ENCODE measurements around the gene GDI1.

The GDI1 gene

DNA sequence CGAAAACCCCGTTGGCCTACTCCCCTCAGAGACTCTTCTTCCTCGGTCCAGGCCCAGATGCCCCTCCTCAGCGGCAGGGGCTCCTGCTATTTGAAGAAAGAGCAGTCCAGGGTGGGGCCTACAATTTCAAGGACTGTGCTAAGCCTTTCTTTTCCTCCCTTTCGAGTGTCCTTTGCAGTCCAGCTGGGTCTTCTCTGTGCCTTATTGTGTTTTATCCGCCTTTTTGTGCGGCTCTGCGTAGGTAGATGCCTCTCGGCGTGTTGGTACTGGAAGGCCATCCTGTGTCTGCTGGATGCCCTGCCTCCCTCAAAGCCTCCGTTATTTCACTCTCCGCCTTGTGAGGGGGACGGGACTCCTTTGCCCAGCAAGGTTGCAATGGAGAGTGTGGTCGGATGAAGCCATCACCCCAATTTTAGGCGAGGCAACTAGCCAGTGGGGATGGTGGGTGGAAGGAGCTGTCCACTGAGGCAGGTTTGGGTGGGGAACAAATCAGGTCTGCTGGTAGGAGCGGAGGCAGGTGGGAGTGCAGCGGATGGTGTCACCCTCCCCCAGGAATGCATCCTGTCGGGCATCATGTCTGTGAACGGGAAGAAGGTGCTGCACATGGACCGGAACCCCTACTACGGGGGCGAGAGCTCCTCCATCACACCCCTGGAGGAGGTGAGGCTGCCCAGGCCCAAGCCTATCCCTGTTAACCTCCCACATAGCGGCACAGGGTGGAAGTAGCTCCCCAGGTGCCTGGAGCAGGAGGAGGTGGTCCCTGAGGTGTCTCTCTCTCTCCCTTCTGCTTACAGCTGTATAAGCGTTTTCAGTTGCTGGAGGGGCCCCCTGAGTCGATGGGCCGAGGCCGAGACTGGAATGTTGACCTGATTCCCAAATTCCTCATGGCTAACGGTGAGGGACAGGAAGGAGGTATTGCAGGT, 1.3 kb downstream of the GDI1 start:
- DNase-seq = no peak

DNA sequence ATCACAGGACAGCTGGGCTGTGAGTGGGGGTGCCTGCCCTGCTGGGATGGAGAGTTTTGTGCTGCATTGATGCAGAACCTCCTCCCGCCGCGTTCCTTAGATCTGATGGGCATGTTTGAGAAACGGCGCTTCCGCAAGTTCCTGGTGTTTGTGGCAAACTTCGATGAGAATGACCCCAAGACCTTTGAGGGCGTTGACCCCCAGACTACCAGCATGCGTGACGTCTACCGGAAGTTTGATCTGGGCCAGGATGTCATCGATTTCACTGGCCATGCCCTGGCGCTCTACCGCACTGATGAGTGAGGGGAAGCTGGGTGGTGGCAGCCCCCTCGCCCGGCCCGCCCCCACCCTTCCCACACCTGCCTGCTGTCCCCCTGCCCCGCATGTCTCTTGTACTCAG, 2.9 kb downstream of the GDI1 start:
- no peak for DNase-seq

DNA sequence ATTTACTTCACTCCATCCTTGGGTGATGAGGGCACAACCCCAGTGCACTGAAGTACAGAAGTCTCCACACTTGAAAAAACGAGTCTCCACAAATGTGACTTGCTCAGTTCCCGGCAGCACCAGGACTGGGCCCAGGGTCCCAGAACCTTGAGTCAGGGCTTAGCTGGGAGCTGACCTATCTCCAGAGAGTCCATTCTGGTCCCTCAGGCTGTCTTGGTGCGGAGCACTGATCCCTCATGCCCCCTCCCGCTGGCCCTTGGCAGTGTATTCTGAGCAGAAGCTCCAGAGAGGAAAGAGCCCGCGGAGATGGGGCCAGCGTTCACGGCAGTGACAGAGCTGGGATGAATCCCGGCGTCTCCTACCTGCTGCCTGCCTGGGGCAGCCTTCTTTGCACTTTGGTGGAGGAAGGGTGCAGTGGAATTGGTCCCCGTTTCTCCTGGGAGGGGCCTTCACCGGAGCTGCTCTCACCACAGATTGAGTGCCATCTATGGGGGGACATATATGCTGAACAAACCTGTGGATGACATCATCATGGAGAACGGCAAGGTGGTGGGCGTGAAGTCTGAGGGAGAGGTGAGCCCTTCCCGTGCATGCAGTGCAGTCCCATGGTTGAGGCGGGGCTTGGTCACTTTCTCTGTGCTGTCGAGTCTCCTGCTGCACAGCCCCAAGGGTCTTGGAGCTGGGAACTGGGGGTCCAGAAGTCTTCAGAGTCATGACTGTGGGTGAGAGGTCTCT, 3.8 kb downstream of the GDI1 start:
- DNase-seq = no peak

DNA sequence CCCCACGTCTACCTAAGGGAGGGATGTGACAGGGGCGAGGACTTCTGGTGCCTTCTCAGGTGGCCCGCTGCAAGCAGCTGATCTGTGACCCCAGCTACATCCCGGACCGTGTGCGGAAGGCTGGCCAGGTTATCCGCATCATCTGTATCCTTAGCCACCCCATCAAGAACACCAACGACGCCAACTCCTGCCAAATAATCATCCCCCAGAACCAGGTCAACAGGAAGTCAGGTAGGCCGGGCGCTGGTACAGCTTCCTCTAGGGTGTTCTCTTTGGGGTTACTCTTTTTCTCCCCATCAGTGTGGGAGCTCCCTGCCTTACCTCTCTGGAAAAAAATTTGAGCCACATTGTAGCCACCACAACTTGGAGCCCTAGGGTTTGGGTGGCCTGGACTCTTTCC, 4.6 kb downstream of the GDI1 start:
- no peak for DNase-seq

DNA sequence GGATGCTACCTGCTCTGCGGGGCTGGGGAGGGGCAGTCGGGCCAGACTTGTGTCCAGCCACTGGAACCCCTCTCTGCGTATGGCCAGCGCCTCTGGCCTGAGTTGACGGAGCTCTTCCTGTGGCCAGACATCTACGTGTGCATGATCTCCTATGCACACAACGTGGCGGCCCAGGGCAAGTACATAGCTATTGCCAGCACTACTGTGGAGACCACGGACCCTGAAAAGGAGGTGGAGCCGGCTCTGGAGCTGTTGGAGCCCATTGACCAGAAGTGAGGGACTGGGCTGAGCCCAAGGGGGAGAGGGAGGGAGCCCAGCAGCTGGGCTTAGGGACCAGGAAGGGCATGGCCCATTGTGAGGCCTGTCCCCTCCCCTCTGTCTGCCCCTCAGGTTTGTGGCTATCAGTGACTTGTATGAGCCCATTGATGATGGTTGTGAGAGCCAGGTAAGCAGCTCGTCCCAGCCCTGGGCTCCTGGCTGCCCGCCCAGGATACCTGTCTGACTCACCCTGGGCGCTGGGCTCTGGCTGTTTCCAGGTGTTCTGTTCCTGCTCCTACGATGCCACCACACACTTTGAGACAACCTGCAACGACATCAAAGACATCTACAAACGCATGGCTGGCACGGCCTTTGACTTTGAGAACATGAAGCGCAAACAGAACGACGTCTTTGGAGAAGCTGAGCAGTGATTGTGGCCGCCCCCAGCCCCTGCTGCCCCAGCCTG, 5.2 kb downstream of the GDI1 start:
- no peak for DNase-seq

DNA sequence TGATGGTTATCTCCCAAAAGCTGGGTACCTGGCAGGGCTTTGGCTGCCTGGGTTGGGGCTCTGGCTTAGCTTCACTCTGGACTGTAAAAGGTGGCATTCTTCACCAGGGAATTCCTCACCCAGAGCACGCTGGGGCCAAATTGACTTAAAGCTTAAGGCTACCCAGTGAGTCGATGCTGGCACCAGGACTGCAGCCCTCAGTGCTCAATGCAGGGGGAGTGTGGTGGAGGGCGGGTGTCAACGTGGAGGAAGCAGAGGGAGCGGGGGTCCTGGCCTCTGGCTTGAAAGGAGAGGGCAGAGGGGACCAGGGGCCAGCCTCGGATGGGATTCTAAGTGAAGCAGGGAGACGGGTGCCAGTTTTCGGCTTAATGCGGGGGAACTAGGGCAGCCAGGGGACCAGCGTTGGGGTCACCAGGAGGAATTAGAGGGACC, 6.5 kb downstream of the GDI1 start:
- no peak for DNase-seq

DNA sequence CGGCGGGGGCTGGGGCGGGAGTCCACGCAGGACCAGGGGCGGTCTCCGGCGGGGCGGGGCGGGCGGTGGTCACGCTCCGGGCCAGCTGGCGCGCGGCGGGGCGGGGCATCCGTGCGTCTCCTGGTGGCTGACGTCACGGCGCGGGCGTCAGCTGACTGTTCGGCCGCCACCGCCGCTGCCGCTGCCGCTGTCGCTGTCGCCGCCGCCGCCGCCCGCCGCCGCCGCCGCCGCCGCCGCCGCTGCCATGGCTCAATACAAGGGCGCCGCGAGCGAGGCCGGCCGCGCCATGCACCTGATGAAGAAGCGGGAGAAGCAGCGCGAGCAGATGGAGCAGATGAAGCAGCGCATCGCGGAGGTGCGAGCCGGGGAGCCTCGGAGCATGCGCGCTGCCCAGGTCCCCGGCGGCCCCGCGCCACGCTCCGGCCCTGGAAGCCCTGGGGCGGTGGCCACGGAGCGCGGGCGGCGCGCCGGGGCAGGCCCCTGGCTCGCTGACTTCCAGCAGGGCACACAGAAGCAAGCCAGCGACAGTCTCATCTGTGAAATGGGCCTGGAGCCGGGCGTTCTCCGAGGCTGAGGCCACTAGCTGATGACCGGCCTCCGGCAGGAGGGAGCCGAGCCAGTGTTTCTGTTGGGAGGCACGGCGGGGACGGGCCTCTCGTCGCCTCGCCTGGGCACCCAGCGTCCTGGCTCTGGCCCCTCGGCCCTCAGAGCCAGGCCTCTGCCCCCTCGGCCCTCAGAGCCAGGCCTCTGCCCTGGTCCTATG, 7.2 kb downstream of the GDI1 start, which contains the start of gene FAM50A:
TSS of gene FAM50A (plus strand) at position 150 of the 763 bp plus-strand sequence. CDS start at position 245, 95 bp downstream.
- peak; percentile 55 to 80 for DNase-seq

DNA sequence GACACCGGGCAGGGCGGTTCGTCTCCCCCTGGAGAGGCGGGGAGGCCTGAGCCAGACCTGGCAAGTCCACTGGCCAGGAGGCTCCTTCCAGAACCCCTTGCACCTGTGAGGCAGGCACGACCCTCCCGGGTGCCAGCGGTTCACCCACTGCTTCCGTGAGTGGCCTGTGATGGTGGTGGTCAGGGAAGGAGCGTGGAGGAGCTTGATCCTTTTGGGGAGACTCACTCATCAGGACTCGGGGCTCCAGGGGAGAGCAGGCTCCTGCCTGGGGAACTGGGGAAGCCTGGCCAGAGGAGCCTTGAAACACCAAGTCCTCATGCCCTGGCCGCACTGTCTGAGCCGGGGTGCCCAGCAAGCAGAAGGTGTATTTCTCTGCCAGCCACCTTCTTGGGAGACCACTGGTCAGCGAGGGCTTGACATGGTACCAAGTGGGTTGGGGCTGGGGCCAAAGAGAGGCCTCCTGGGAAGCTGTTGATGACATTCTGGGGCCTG, 7.8 kb downstream of the GDI1 start:
- no peak for DNase-seq

DNA sequence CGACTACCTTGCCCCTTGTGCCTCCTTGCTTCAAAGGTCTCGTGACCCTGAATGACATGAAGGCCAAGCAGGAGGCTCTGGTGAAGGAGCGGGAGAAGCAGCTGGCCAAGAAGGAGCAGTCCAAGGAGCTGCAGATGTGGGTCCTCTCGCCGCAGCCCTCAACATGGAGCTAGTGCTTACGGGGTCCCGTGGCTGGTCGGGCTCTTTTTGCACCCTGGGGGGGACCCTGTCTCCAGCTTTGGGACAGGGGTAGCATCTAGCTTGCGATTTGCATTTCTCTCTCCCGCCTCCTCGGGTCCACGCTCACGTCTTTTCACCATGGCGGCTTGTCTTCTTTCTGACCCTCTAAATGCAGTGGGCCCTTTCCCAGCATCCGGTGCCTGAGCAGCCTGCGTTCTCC, 8.8 kb downstream of the GDI1 start:
- DNase-seq = no peak

DNA sequence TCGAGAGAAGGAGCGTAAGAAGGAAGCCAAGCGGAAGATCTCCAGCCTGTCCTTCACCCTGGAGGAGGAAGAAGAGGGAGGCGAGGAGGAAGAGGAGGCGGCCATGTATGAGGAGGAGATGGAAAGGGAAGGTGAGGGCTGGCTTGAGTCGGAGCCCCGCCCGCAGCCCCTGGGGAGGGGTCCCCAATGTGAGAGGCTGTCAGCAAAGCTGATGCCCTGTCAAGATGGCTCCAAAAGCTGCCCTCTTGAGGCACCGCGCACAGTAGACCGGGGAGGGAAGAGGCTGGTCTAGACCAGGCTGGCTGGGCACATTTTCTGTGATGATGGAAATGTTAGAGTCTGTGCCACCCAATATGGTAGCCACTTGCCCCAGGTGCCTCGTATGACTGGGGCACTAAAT, 9.5 kb downstream of the GDI1 start:
- DNase-seq = no peak

DNA sequence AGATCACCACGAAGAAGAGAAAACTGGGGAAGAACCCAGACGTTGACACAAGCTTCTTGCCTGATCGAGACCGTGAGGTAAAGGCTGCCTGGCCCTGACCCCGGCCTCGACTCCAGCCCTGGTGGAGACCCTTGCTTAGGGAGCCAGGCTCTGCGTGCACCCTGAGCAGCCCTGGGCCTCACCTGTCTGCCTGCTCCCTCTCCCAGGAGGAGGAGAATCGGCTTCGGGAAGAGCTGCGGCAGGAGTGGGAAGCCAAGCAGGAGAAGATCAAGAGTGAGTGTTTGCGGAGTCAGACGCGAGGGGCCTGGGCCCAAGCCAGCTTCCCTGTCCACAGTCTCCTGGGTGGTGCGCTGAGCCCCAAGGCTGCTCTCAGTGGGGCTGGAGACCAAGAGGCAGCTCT, 11.5 kb downstream of the GDI1 start:
- no peak for DNase-seq

DNA sequence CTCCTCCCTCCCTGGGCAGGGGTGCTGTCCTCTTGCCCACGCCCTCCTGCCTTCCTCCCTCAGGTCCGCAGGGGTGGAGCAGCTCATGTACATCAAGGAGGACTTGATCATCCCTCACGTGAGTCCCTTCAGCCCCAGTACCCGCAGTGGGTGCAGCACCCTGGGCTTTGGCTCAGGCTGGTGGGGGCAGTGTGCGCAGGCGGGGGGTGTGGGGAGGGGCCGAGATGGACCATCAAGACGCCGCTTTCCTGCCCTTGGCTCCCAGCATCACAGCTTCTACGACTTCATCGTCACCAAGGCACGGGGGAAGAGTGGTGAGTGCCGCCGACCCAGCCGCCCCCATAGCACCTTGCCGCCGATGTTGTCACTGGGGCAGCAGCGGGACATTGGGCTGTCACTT, 12.7 kb downstream of the GDI1 start:
- DNase-seq = no peak

DNA sequence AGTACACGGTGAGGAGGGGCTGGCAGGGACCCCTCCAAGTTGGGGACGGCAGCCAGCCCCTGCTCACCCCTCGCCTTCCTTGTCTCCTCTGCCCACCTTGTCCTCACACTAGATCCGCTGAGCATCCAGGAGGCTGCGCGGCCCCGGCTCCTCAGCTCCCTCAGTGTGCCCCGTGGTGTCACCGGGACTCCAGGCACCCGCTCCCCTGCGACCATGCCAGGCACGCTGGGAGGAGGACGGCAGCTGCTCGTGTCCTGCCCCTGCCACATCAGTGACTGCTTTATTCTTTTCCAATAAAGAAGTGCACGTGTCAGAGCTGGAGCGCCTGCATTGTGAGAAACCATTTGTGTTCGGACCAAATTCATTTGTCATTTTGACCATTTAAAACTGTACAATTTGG, 13.4 kb downstream of the GDI1 start:
- no peak for DNase-seq

DNA sequence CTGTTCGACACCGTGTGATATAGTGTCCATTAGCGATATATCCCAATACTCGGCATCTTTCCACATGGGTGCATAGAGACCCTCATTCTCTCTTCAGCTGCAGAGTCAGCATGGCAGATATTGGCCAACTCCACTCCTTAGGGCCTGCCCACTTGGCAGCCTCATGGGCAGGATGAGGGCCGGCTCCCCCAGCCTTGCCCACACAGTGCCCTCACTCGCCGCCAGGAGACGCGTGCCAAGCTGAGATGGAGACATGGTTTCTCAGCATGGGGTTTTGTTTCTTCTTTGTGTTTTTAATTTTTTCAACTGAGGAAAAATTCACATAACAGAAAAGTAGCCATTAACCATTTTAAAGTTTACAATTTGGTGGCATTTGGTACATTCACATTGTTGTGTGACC, 15.9 kb downstream of the GDI1 start:
- DNase-seq = no peak

DNA sequence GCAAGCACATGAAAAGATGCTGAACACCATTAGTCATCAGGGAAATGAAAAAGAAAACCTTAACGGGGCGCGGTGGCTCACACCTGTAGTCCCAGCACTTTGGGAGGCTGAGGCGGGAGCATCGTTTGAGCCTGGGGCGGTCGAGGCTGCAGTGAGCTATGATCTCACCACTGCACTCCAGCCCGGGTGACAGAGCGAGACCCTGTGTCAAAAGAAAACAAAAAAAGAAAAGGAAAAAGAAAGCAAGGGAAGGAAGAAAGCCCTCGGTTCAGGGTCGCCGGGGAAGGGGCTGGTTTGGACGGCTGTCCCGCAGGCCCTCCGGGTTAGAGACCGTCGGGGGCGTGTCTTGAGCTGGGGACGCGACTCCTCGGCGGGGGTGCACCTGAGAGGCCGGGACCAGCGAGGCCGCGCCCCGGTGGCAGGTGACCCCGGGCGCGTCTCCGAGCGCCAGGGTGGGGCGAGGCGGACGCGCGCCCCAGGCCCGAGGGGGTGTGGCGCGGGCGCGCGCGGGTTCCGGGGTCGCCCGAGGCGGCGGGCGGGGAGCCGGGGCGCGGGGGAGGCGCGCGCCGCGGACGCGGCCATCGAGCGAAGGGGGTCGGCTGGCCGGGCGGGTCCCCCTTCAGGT, 20.6 kb downstream of the GDI1 start:
- peak in 1 of 2 donors; percentile 34 for DNase-seq

DNA sequence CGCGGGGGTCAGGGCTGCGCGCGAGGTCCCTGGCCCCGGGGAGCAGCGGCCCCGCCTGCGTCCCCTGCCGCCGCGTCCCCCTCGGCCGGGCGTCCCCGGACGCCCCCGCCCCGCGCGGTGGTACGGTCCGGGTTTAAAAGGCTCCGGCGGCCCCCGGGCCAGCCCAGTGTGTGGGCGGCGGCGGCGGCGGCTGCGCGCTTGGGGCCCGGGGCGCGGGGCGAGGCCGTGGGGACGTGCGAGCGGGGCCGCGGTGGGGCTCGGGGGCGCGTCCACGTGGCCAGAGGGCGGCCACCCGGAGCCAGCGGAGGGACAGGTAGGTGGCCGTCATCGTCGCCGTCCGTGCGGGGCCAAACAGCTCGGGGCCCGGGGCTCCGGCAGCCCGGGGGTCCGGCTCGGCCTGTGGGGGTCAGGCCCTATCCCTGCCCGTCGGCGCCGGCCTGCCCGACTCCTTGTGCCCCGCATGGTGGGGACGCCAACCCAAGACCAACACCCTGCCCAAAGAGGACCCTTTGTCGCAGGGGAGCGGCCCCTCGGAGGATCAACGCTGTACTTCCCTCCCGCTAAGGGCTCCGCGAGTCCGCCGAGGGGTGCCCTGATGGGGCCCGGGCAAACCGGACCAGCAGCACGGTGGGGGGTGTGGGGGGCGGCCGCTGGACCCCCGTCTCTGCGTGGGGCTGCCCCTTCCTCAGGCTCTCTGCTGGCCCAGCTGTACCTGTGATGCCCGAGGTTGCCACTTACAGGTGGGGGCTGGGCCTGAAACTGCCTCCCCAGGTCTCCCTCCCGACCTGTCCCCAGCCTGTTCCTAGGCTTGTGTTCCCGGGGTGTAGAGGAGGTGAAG, 21.4 kb downstream of the GDI1 start, which contains the start of gene PLXNA3:
TSS of gene PLXNA3 (plus strand) at position 166 of the 838 bp plus-strand sequence. CDS start 1,903 bp downstream, outside the sequence.
- DNase-seq = peak; percentile 29 to 36

DNA sequence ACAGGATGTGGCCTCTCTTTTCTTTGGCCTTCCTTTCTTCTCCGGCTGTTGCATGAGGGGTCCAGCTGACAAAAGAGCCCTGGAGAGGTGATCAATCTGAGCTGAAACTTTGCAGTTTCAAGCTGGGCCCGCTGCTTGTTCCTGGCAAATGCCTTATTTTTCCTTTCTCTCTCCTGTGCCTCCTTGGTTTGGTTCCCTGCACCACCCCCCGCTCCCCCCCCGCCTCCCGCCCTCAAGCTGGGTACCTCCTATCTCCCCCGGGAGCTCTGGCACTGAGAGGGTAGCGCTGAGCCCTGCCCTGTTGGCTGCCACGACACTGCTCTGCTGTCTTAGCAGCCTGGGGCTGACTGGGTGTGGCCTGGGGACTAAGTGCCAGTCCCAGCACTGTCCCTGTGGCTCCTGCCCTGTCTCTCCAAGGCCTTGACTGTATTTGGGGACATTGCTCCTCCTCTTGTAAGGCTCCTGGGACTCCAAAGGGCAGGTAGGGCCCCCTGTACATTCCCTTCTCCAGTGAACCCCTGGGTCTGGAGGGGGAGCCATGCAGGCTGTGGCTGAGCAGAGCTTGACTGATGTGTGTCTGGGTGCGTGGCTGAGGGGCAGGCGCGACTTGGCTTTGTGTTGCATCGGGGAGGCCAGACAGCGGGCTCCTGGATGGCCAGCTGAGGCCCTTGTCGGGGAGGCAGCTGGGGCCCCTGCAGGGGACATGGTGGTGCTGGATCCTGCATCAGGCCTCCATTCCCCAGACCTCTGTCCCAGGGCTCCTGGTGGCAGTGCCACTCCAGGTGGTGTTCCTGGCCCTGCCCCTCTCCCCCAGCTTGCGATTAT, 22.2 kb downstream of the GDI1 start:
- DNase-seq = peak; percentile 7 to 14

DNA sequence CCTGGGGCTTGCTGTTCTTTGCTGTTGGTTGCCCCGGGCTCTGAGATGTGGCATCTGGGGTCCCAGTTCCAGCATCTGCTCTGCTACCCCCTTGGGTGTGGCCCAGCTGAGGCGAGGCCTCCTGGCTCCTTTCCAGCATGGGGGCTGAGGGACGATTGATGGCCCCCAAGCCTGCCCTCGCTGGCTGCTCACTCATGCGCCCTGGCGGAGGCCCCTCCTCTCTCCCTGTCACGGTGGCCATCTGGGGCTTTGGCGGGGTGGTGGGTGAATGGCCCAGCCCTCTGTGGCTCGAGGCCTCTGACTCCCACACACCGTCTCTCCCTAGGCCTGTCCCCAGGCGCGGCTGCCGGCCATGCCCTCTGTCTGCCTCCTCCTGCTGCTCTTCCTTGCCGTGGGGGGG, 22.9 kb downstream of the GDI1 start:
- no peak for DNase-seq

DNA sequence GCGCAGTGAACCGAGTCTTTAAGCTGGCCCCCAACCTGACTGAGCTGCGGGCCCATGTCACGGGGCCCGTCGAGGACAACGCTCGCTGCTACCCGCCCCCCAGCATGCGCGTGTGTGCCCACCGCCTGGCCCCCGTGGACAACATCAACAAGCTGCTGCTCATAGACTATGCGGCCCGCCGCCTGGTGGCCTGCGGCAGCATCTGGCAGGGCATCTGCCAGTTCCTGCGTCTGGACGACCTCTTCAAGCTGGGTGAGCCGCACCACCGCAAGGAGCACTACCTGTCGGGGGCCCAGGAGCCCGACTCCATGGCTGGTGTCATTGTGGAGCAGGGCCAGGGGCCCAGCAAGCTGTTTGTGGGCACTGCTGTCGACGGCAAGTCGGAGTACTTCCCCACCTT, 23.4 kb downstream of the GDI1 start:
- no peak for DNase-seq

DNA sequence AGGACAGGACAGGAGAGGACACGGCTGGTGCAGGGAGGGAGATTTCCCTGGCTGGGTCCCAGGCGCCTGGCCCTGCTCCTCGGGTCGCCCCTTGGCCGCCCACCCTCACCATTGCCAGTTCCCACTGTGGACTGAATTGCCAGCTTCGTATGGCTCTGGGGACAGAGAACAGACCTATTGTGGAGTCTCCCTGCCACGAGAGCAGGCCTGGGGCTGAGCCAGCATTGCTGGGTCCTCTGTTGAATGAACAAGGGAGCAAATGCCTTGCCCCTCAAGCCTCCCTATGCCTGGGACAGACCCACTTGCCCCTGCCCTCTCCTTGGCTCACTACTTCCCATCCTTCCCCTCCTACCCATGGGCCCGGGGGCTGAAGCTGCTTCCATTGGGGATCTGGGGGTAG, 25.4 kb downstream of the GDI1 start:
- DNase-seq = no peak

Measured in inflammatory macrophage (primary cell).